CD14-positive monocyte (primary cell): ENCODE results near the gene DLX6. TPM values are rescaled to one million over a fixed set of nuclear protein-coding genes. Genes with fewer than 3 reads are reported as not detected.

Experiments
- DNase-seq, 3 donors: peaks; one replicate each; pipeline ENCODE4 v3.0.0-alpha.2; 2011 to 2022
- H2AFZ ChIP-seq: 2 replicates; pipeline ENCODE4 v1.6.0; 2012; ENCODE audit warnings: mild to moderate bottlenecking, low read depth, low read length, inconsistent platforms; ENCODE audit not compliant: insufficient read depth, poor library complexity, severe bottlenecking
- H3K27ac ChIP-seq, 2 donors: 1 replicate in 1 of 2; 2 replicates in 1 of 2; pipeline ENCODE4 v1.5.1; 2012 to 2013; ENCODE audit warnings: low read length in 2 of 2, control low read depth in 1 of 2, inconsistent platforms in 1 of 2, low read depth in 1 of 2, mild to moderate bottlenecking in 1 of 2
- H3K27me3 ChIP-seq, 2 donors: one replicate each; pipeline versions ENCODE4 v1.6.0 to v1.6.1; 2011 to 2013; ENCODE audit warnings: low read length in 2 of 2; ENCODE audit not compliant: control insufficient read depth in 2 of 2, insufficient read depth in 2 of 2
- H3K36me3 ChIP-seq, 2 donors: replicated peaks in 1 of 2; 1 replicate in 1 of 2; 2 replicates in 1 of 2; pipeline versions ENCODE4 v1.5.1 to v1.6.1; 2012 to 2013; ENCODE audit warnings: low read length in 2 of 2, control low read depth in 1 of 2, inconsistent platforms in 1 of 2, mild to moderate bottlenecking in 1 of 2; ENCODE audit not compliant: insufficient read depth in 2 of 2, control insufficient read depth in 1 of 2
- H3K4me1 ChIP-seq, 2 donors: 1 replicate in 1 of 2; 2 replicates in 1 of 2; pipeline versions ENCODE4 v1.5.1 to v1.6.1; 2012 to 2013; ENCODE audit warnings: low read length in 2 of 2, control low read depth in 1 of 2, inconsistent platforms in 1 of 2, mild to moderate bottlenecking in 1 of 2, moderate library complexity in 1 of 2; ENCODE audit not compliant: insufficient read depth in 2 of 2, control insufficient read depth in 1 of 2
- H3K4me2 ChIP-seq: replicated peaks from 2 replicates; pipeline ENCODE3; 2012; ENCODE audit warnings: low read length, moderate library complexity, mild to moderate bottlenecking; ENCODE audit not compliant: poor library complexity, severe bottlenecking; ENCODE audit errors: extremely low read depth
- H3K4me3 ChIP-seq, 3 experiments: fragments of 200-600 bp in 1 of 3; sonication (generic) in 1 of 3; replicated peaks in 1 of 3; 1 replicate in 2 of 3; 2 replicates in 1 of 3; pipeline ENCODE4 v1.5.1; 2011 to 2013; ENCODE audit warnings: low read length in 3 of 3, mild to moderate bottlenecking in 3 of 3, control low read depth in 2 of 3, low read depth in 2 of 3, inconsistent platforms in 1 of 3, moderate library complexity in 1 of 3
- H3K79me2 ChIP-seq: 2 replicates; pipeline ENCODE4 v1.6.0; 2012; ENCODE audit warnings: mild to moderate bottlenecking, control low read depth, inconsistent platforms, low read length, moderate library complexity; ENCODE audit not compliant: insufficient read depth
- H3K9ac ChIP-seq: 2 replicates; pipeline ENCODE4 v1.6.0; 2017; ENCODE audit warnings: low read length, mild to moderate bottlenecking; ENCODE audit not compliant: insufficient read depth, poor library complexity, severe bottlenecking
- H3K9me3 ChIP-seq, 2 donors: replicated peaks in 1 of 2; 1 replicate in 1 of 2; 2 replicates in 1 of 2; pipeline versions ENCODE4 v1.5.1 to v1.6.1; 2012 to 2013; ENCODE audit warnings: low read length in 2 of 2, control low read depth in 1 of 2; ENCODE audit not compliant: control insufficient read depth in 1 of 2, insufficient read depth in 1 of 2
- H4K20me1 ChIP-seq: 2 replicates; pipeline ENCODE4 v1.6.0; 2012; ENCODE audit warnings: mild to moderate bottlenecking, low read length, control low read depth, moderate library complexity; ENCODE audit not compliant: insufficient read depth
- H3K27ac Mint-ChIP-seq, 7 donors: one replicate each; pipeline ENCODE4 v1.8.0; 2020; ENCODE audit warnings: mild to moderate bottlenecking in 7 of 7, mixed read lengths in 7 of 7, moderate library complexity in 6 of 7, inconsistent platforms in 2 of 7
- H3K27me3 Mint-ChIP-seq, 3 donors: one replicate each; pipeline ENCODE4 v1.8.0; 2021 to 2022; ENCODE audit warnings: low read depth in 3 of 3, mild to moderate bottlenecking in 3 of 3, mixed read lengths in 3 of 3, moderate library complexity in 3 of 3, inconsistent platforms in 1 of 3
- H3K36me3 Mint-ChIP-seq, 2 donors: one replicate each; pipeline ENCODE4 v1.8.0; 2020; ENCODE audit warnings: mixed read lengths in 2 of 2, inconsistent platforms in 1 of 2, mild to moderate bottlenecking in 1 of 2
- H3K4me1 Mint-ChIP-seq: one replicate; pipeline ENCODE4 v1.8.0; 2020; ENCODE audit warnings: mild to moderate bottlenecking, mixed read lengths
- H3K4me3 Mint-ChIP-seq, 2 donors: one replicate each; pipeline ENCODE4 v1.8.0; 2020; ENCODE audit warnings: mild to moderate bottlenecking in 2 of 2, mixed read lengths in 2 of 2, moderate library complexity in 1 of 2
- H3K9me3 Mint-ChIP-seq, 7 donors: one replicate each; pipeline ENCODE4 v1.8.0; 2020 to 2022; ENCODE audit warnings: mixed read lengths in 7 of 7, mild to moderate bottlenecking in 6 of 7, moderate library complexity in 6 of 7, inconsistent platforms in 2 of 7
- WGBS: methylation state at CpG from one replicate; pipeline ENCODE4 v1.1.5; 2013; ENCODE audit warnings: missing lambda C conversion rate; ENCODE audit not compliant: insufficient coverage; 5-methylcytosine and 5-hydroxymethylcytosine counted together
- intact Hi-C, 2 donors: fragments of 100-400 bp; cut with micrococcal nuclease; formaldehyde crosslinking; loops; one replicate each; pipeline versions ENCODE4 v1.15.0 to v1.15.1; 2023
- polyA plus RNA-seq, 3 donors: library from polyadenylated mRNA; depleted of rRNA in 1 of 3; unstranded in 2 of 3; stranded (reverse) in 1 of 3; fragments of 300-500 nt in 2 of 3; fragments of >200 nt in 1 of 3; fragmentation: Illumina TruSeq in 2 of 3; gene quantifications; 1 replicate in 2 of 3; 2 replicates in 1 of 3; pipeline ENCODE4 v1.2.3, GENCODE V29; 2012 to 2021
- TF ChIP-seq, protein P1 (sequence below): fragments of 200-600 bp; IDR thresholded peaks from one replicate; pipeline ENCODE4 v1.8.0; 2022; ENCODE audit warnings: antibody characterized with exemption, mild to moderate bottlenecking

Gene DLX6
- polyA plus RNA-seq, 3 donors = not detected

DNA sequence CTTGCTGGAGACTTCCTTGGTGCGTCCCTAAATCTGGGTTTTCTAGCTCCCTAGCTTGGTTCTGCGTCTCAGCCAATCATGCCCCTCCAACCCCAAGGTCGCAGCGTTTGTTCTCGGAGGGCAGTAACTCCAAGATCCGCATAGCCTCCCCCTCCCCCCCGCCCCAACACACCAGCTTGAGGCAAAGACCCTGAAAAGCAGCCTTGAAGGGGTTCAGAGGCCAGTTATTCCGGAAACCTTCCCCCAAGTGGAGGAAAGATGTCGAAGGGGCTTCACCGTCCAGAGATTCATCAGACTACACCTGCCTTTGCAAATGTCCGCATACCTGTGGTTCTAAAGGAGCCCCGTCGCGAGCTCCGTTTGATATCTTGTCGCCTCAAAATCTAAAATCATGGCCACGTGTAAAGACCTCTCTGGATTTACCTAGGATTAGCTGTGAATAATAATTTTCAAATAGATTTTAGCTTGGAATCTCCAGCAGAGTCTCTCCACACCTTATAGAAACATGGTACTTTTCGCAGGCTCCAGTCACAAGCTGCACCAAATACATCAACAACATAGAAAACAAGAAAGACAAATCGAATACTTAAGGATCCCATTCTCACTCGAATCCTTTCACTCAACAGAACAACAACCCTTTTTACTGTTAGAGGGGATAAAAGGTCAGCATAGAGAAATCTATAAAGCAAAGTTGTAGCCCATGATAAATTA lies 7.9 kb downstream of the DLX6 start:
- intact Hi-C loops = no loop called here
- TF ChIP-seq, protein P1, sequence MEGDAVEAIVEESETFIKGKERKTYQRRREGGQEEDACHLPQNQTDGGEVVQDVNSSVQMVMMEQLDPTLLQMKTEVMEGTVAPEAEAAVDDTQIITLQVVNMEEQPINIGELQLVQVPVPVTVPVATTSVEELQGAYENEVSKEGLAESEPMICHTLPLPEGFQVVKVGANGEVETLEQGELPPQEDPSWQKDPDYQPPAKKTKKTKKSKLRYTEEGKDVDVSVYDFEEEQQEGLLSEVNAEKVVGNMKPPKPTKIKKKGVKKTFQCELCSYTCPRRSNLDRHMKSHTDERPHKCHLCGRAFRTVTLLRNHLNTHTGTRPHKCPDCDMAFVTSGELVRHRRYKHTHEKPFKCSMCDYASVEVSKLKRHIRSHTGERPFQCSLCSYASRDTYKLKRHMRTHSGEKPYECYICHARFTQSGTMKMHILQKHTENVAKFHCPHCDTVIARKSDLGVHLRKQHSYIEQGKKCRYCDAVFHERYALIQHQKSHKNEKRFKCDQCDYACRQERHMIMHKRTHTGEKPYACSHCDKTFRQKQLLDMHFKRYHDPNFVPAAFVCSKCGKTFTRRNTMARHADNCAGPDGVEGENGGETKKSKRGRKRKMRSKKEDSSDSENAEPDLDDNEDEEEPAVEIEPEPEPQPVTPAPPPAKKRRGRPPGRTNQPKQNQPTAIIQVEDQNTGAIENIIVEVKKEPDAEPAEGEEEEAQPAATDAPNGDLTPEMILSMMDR = no peak
- 7% methylated on average over 12 of the region's 20 CpGs for WGBS

DNA sequence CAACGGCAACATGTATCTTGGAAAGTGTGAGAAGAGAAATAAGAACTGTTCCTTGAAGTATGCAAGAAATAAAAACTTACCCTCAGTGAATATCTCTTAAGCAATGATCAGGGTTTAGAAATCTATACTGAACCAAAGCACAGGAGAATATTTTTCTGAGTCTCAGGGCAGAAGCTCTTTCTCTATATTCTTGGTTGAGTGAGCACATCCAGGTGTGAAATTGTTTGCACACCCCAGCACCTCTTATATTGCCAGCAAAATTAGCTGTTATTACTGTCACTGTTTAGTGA lies 8.4 kb downstream of the DLX6 start:
- intact Hi-C loops = no loop called here
- H3K4me3 Mint-ChIP-seq = peak overlapping the region in 1 of 2 donors; percentile 69
- no peak overlapping the region for H3K4me3 ChIP-seq
- peaks cover 2% of the 10 kb centered on the region for H3K4me1 Mint-ChIP-seq
- peaks cover 95 to 97% (median 97%) of the 10 kb centered on the region in 3 donors for H3K27me3 Mint-ChIP-seq
- H3K9me3 Mint-ChIP-seq = peaks cover 0 to 33% (median 22%) of the 10 kb centered on the region in 7 donors
- H3K27ac ChIP-seq = no peak overlapping the region
- no peak overlapping the region for H3K4me2 ChIP-seq
- H4K20me1 ChIP-seq = no peaks in the 10 kb centered on the region
- H3K9ac ChIP-seq = no peak overlapping the region
- no peaks in the 10 kb centered on the region for H3K36me3 ChIP-seq
- H3K79me2 ChIP-seq = no peaks in the 10 kb centered on the region
- H3K9me3 ChIP-seq = peaks cover 0 to 81% of the 10 kb centered on the region in 2 donors
- TF ChIP-seq, protein P1 = no peak
- H3K27ac Mint-ChIP-seq = no peak overlapping the region
- no peak for DNase-seq
- WGBS = no CpG with 5 or more reads among the region's 1 CpG
- no peaks in the 10 kb centered on the region for H3K4me1 ChIP-seq
- no peak overlapping the region for H2AFZ ChIP-seq
- H3K27me3 ChIP-seq = peaks cover 90 to 100% of the 10 kb centered on the region in 2 donors
- peaks cover 0 to 3% of the 10 kb centered on the region in 2 donors for H3K36me3 Mint-ChIP-seq

More for the DNA sequence above, 7.9 kb downstream of the DLX6 start:
- no peak overlapping the region for H2AFZ ChIP-seq
- no peaks in the 10 kb centered on the region for H3K79me2 ChIP-seq
- no peaks in the 10 kb centered on the region for H3K36me3 ChIP-seq
- no peaks in the 10 kb centered on the region for H4K20me1 ChIP-seq
- H3K27ac ChIP-seq = no peak overlapping the region
- H3K4me3 ChIP-seq = no peak overlapping the region
- Mint-ChIP-seq H3K27me3 (peaks cover 95 to 98% (median 97%) of the 10 kb centered on the region in 3 donors), H3K9me3 (peaks cover 0 to 31% (median 22%) of the 10 kb centered on the region in 7 donors), H3K27ac (no peak overlapping the region), H3K4me1 (peaks cover 2% of the 10 kb centered on the region), H3K36me3 (peaks cover 0 to 3% of the 10 kb centered on the region in 2 donors), H3K4me3 (peak overlapping the region in 1 of 2 donors; percentile 69)
- H3K4me1 ChIP-seq = no peaks in the 10 kb centered on the region
- H3K9ac ChIP-seq = no peak overlapping the region
- peaks cover 0 to 79% of the 10 kb centered on the region in 2 donors for H3K9me3 ChIP-seq
- H3K4me2 ChIP-seq = no peak overlapping the region
- DNase-seq = no peak
- peaks cover 92 to 100% of the 10 kb centered on the region in 2 donors for H3K27me3 ChIP-seq
